Lung (tissue), 12 donors: ENCODE measurements around the gene ANAPC13. TPM values are rescaled to one million over a fixed set of nuclear protein-coding genes. Genes with fewer than 3 reads are reported as not detected.

Experiments
- ATAC-seq: fragments of 200-7000 bp; cut with Tn5 transposase; one replicate; pipeline ENCODE4 v1.9.1; 2020; ENCODE audit warnings: moderate number of reproducible peaks; ENCODE audit not compliant: insufficient read depth, low FRiP score
- DNase-seq, 3 donors: peaks; one replicate each; pipeline ENCODE4 v3.0.0-alpha.2; 2013 to 2017
- H3K27ac ChIP-seq, 2 donors: one replicate each; pipeline ENCODE4 v1.5.1; 2013; ENCODE audit warnings: mild to moderate bottlenecking in 2 of 2, moderate library complexity in 2 of 2, control low read depth in 1 of 2, inconsistent platforms in 1 of 2, low read depth in 1 of 2, low read length in 1 of 2
- H3K27me3 ChIP-seq, 3 donors: one replicate each; pipeline ENCODE4 v1.5.1; 2013; ENCODE audit warnings: low read length in 2 of 3; ENCODE audit not compliant: control insufficient read depth in 3 of 3, insufficient read depth in 3 of 3
- H3K36me3 ChIP-seq, 4 donors: one replicate each; pipeline ENCODE4 v1.5.1; 2013; ENCODE audit warnings: low read length in 4 of 4, mild to moderate bottlenecking in 1 of 4, moderate library complexity in 1 of 4; ENCODE audit not compliant: control insufficient read depth in 4 of 4, insufficient read depth in 4 of 4
- H3K4me1 ChIP-seq, 5 donors: one replicate each; pipeline ENCODE4 v1.5.1; 2013; ENCODE audit warnings: low read length in 5 of 5, mild to moderate bottlenecking in 2 of 5, moderate library complexity in 1 of 5; ENCODE audit not compliant: control insufficient read depth in 5 of 5, insufficient read depth in 5 of 5
- H3K4me3 ChIP-seq: one replicate; pipeline ENCODE4 v1.5.1; 2013; ENCODE audit warnings: mild to moderate bottlenecking, control low read depth, moderate library complexity
- H3K9ac ChIP-seq, 2 donors: one replicate each; pipeline ENCODE4 v1.5.1; 2013; ENCODE audit warnings: low read length in 2 of 2, control low read depth in 1 of 2; ENCODE audit not compliant: insufficient read depth in 1 of 2
- H3K9me3 ChIP-seq, 4 donors: one replicate each; pipeline ENCODE4 v1.5.1; 2013; ENCODE audit warnings: low read length in 3 of 4, mild to moderate bottlenecking in 1 of 4, moderate library complexity in 1 of 4; ENCODE audit not compliant: control insufficient read depth in 4 of 4, insufficient read depth in 3 of 4
- WGBS, 2 donors: extraction: QIAGEN DNeasy Blood & Tissue Kit; methylation state at CpG; one replicate each; pipeline ENCODE4 v1.1.7; 2013; 5-methylcytosine and 5-hydroxymethylcytosine counted together
- polyA plus RNA-seq, 2 donors: library from polyadenylated mRNA; stranded (reverse); fragments of 200-250 nt; gene quantifications; one replicate each; pipeline ENCODE4 v1.2.1, GENCODE V29; 2013
- total RNA-seq, 2 donors: library from RNA; depleted of rRNA in 1 of 2; stranded (reverse); fragments of >200 nt in 1 of 2; gene quantifications; one replicate each; pipeline ENCODE4 v1.2.1, GENCODE V29; 2014 to 2021
- TF ChIP-seq, protein P1 (sequence below): IDR thresholded peaks from 2 replicates; pipeline ENCODE4 v1.5.1; 2012; ENCODE audit warnings: mild to moderate bottlenecking; ENCODE audit errors: control extremely low read depth, extremely low read depth
- donor health status: control.
- donor health status: control.
- donor health status: Bipolar disorder and iron deficiency.
- donor health status: healthy.
- donor health status: DM: yes; HTN: yes; CAD: no.

ANAPC13 gene
- total and polyA plus RNA-seq, 4 donors: 36.9 to 85.2 (median 63.1) TPM

DNA sequence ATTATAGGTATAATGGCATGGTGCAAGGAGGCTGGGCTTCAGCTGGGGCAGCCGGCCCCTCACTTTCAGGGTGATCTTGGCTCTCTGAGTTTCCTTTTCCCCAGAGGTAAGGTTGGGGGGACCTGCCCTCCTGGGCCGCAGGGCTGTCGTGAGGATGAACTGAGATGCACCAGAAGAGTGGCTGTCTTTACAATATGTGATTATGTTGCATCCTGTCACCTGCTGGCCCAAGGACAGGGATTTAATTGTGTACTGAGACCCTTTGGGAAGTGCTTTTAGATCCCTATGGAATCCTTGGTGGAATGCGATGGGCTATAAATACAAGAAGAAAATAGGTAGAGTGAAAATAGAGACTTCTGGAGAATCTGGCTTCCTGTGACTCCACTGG, 22.1 kb downstream of the ANAPC13 start:
- no peaks in the 10 kb centered on the region for H3K27me3 ChIP-seq
- H3K27ac ChIP-seq: peak overlapping the region in 1 of 2 donors; percentile 89
- peak overlapping the region in 1 of 2 donors; percentile 34 for H3K9ac ChIP-seq
- TF ChIP-seq, protein P1, sequence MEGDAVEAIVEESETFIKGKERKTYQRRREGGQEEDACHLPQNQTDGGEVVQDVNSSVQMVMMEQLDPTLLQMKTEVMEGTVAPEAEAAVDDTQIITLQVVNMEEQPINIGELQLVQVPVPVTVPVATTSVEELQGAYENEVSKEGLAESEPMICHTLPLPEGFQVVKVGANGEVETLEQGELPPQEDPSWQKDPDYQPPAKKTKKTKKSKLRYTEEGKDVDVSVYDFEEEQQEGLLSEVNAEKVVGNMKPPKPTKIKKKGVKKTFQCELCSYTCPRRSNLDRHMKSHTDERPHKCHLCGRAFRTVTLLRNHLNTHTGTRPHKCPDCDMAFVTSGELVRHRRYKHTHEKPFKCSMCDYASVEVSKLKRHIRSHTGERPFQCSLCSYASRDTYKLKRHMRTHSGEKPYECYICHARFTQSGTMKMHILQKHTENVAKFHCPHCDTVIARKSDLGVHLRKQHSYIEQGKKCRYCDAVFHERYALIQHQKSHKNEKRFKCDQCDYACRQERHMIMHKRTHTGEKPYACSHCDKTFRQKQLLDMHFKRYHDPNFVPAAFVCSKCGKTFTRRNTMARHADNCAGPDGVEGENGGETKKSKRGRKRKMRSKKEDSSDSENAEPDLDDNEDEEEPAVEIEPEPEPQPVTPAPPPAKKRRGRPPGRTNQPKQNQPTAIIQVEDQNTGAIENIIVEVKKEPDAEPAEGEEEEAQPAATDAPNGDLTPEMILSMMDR: no peak
- peaks cover 0 to 59% (median 23%) of the 10 kb centered on the region in 5 donors for H3K4me1 ChIP-seq
- DNase-seq: no peak
- 87 to 90% methylated on average over 4 of the region's 4 CpGs for WGBS, 2 donors
- no peaks in the 10 kb centered on the region for H3K9me3 ChIP-seq
- H3K4me3 ChIP-seq: no peak overlapping the region
- H3K36me3 ChIP-seq: no peaks in the 10 kb centered on the region
- no peak for ATAC-seq

GRCh38 chr3:134462331-134462941, 23.3 kb downstream of the ANAPC13 start:
- H3K4me3 ChIP-seq: no peak overlapping the region
- 50 to 59% methylated on average over 5 of the region's 5 CpGs for WGBS, 2 donors
- H3K9me3 ChIP-seq: peaks cover 0 to 2% (median 0%) of the 10 kb centered on the region in 4 donors
- H3K27ac ChIP-seq: peak overlapping the region; percentile 49 to 78
- peak overlapping the region; percentile 4 to 68 for H3K9ac ChIP-seq
- DNase-seq: peak in 2 of 3 donors; percentile 63 to 74
- H3K27me3 ChIP-seq: no peaks in the 10 kb centered on the region
- H3K4me1 ChIP-seq: peaks cover 0 to 58% (median 21%) of the 10 kb centered on the region in 5 donors
- TF ChIP-seq, protein P1: no peak
- H3K36me3 ChIP-seq: no peaks in the 10 kb centered on the region
- no peak for ATAC-seq

DNA sequence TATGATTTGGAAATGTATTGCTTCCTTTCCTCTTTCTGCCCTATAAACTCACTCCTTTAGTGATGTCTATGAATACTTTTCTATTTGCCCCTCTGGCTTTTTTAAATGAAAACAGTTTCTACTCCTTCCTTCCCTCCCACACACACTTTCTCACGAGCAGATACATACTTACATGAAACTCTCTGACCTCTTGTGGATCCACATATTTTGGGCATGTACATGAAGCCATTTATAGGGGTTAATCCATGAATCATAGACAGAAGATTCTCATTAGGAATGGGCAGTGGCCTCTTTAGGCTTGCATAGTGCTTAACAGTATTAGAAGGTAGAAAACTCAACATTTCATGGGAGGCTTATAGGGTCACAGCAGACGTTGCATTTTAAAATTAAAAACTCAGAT, 24.8 kb downstream of the ANAPC13 start:
- WGBS, 2 donors: 77 to 84% methylated on average over 2 of the region's 2 CpGs
- Histone ChIP-seq H3K27ac (no peak overlapping the region), H3K36me3 (no peaks in the 10 kb centered on the region), H3K4me1 (peaks cover 0 to 43% (median 14%) of the 10 kb centered on the region in 5 donors), H3K27me3 (no peaks in the 10 kb centered on the region), H3K9ac (no peak overlapping the region), H3K4me3 (no peak overlapping the region), H3K9me3 (peaks cover 0 to 2% (median 0%) of the 10 kb centered on the region in 4 donors)
- TF ChIP-seq, protein P1: no peak
- ATAC-seq (no peak), DNase-seq (no peak)
